IMR-90 (cell line): ENCODE measurements around the gene NTMT1. TPM values are rescaled to one million over a fixed set of nuclear protein-coding genes. Genes with fewer than 3 reads are reported as not detected.
A peak's percentile ranks its signal among the peaks of the same experiment; 100 is the strongest.

Experiments
- ATAC-seq: fragments of 200-7000 bp; cut with Tn5 transposase; 2 replicates; pipeline ENCODE4 v1.9.1; 2020; ENCODE audit warnings: low read depth, mild to moderate bottlenecking, moderate library complexity
- BruUV-seq: library from RNA; stranded (reverse); fragments of 400-500 nt; replicated peaks from 2 replicates; lab custom pipeline; 2021; lab: Mats Ljungman, UMichigan
- CTCF ChIA-PET: fragments of 300-600 bp; formaldehyde crosslinking; extraction: SDS; loops from one replicate; lab custom pipeline; 2021; ENCODE audit warnings: antibody characterized with exemption; lab: Yijun Ruan, JAX
- POLR2A ChIA-PET: fragments of 300-600 bp; sonication (Branson Sonifier 250); formaldehyde crosslinking; loops from one replicate; lab custom pipeline; 2022; ENCODE audit warnings: antibody characterized with exemption; ENCODE audit not compliant: unreplicated experiment; lab: Charles Lee
- DNase-seq: peaks from one replicate; pipeline ENCODE4 v3.0.0; 2013
- H2AFZ ChIP-seq: replicated peaks from 2 replicates; pipeline ENCODE3; 2013; ENCODE audit warnings: low read length, mild to moderate bottlenecking; ENCODE audit not compliant: poor library complexity
- H2AK5ac ChIP-seq: 2 replicates; pipeline ENCODE4 v1.6.1; 2013; ENCODE audit warnings: low read depth, low read length, inconsistent platforms
- H2AK9ac ChIP-seq: replicated peaks from 2 replicates; pipeline ENCODE3; 2013; ENCODE audit warnings: mild to moderate bottlenecking, low read depth, low read length, moderate library complexity; ENCODE audit not compliant: poor library complexity
- H2BK120ac ChIP-seq: 2 replicates; pipeline ENCODE4 v1.6.1; 2013; ENCODE audit warnings: low read depth, low read length, inconsistent platforms
- H2BK15ac ChIP-seq: 3 replicates; pipeline ENCODE4 v1.6.1; 2013; ENCODE audit warnings: low read depth, low read length, inconsistent platforms
- H2BK20ac ChIP-seq: 2 replicates; pipeline ENCODE4 v1.6.1; 2013; ENCODE audit warnings: low read depth, mild to moderate bottlenecking, inconsistent platforms, low read length, moderate library complexity
- H2BK5ac ChIP-seq: 2 replicates; pipeline ENCODE4 v1.6.1; 2013; ENCODE audit warnings: mild to moderate bottlenecking, low read depth, low read length, inconsistent platforms; ENCODE audit not compliant: poor library complexity, severe bottlenecking
- H3K14ac ChIP-seq: replicated peaks from 2 replicates; pipeline ENCODE4 v1.6.1; 2013; ENCODE audit warnings: low read depth, low read length, inconsistent platforms
- H3K18ac ChIP-seq: 2 replicates; pipeline ENCODE4 v1.6.1; 2013; ENCODE audit warnings: low read depth, low read length, control low read depth
- H3K23ac ChIP-seq: 2 replicates; pipeline ENCODE4 v1.6.1; 2013; ENCODE audit warnings: low read depth, low read length, inconsistent platforms
- H3K27ac ChIP-seq: 2 replicates; pipeline ENCODE4 v1.5.1; 2013; ENCODE audit warnings: mild to moderate bottlenecking, control low read depth, low read length; ENCODE audit not compliant: insufficient read depth
- H3K27me3 ChIP-seq: 2 replicates; pipeline ENCODE4 v1.6.1; 2013; ENCODE audit warnings: low read length; ENCODE audit not compliant: control insufficient read depth, insufficient read depth
- H3K36me3 ChIP-seq: 2 replicates; pipeline ENCODE4 v1.6.1; 2013; ENCODE audit warnings: low read length, mixed read lengths; ENCODE audit not compliant: control insufficient read depth, insufficient read depth
- H3K4ac ChIP-seq: 2 replicates; pipeline ENCODE4 v1.6.1; 2013; ENCODE audit warnings: low read depth, low read length, inconsistent platforms
- H3K4me1 ChIP-seq: 2 replicates; pipeline ENCODE4 v1.6.1; 2013; ENCODE audit warnings: low read length, mixed read lengths; ENCODE audit not compliant: control insufficient read depth, insufficient read depth
- H3K4me2 ChIP-seq: 2 replicates; pipeline ENCODE4 v1.6.1; 2013; ENCODE audit warnings: low read depth, mild to moderate bottlenecking, control low read depth, low read length, moderate library complexity
- H3K4me3 ChIP-seq: 2 replicates; pipeline ENCODE4 v1.5.1; 2013; ENCODE audit warnings: low read depth, mild to moderate bottlenecking, control low read depth, low read length, moderate library complexity; ENCODE audit not compliant: insufficient read depth
- H3K56ac ChIP-seq: 2 replicates; pipeline ENCODE4 v1.6.1; 2013; ENCODE audit warnings: low read length, inconsistent platforms; ENCODE audit not compliant: insufficient read depth; ENCODE audit errors: extremely low read depth
- H3K79me1 ChIP-seq, 2 experiments: 2 replicates each; pipeline ENCODE4 v1.6.1; 2013; ENCODE audit warnings: low read length in 2 of 2, inconsistent platforms in 1 of 2, low read depth in 1 of 2
- H3K9ac ChIP-seq: 2 replicates; pipeline ENCODE4 v1.6.1; 2013; ENCODE audit warnings: low read depth, low read length, control low read depth
- H3K9me1 ChIP-seq: 2 replicates; pipeline ENCODE4 v1.6.1; 2013; ENCODE audit warnings: low read length, inconsistent platforms; ENCODE audit not compliant: insufficient read depth
- H3K9me3 ChIP-seq: 2 replicates; pipeline ENCODE4 v1.6.1; 2013; ENCODE audit warnings: low read length; ENCODE audit not compliant: control insufficient read depth, insufficient read depth
- H4K20me1 ChIP-seq: 2 replicates; pipeline ENCODE4 v1.6.1; 2013; ENCODE audit warnings: low read length, inconsistent platforms; ENCODE audit not compliant: insufficient read depth
- H4K5ac ChIP-seq: 2 replicates; pipeline ENCODE4 v1.6.1; 2013; ENCODE audit warnings: mild to moderate bottlenecking, low read depth, low read length, control low read depth
- H4K8ac ChIP-seq, 2 experiments: 2 replicates each; pipeline ENCODE4 v1.6.1; 2013; ENCODE audit warnings: low read depth in 2 of 2, low read length in 2 of 2, control low read depth in 1 of 2, inconsistent platforms in 1 of 2
- H4K91ac ChIP-seq: 2 replicates; pipeline ENCODE4 v1.6.1; 2013; ENCODE audit warnings: low read depth, low read length, inconsistent platforms; ENCODE audit not compliant: insufficient read depth
- BHLHE40 ChIP-seq: fragments of 150-350 bp; IDR thresholded peaks from 2 replicates; pipeline ENCODE4 v1.6.1; 2016; ENCODE audit warnings: mild to moderate bottlenecking, low read depth, low read length
- CEBPB ChIP-seq: IDR thresholded peaks from 2 replicates; pipeline ENCODE4 v1.6.1; 2012; ENCODE audit warnings: low read depth, low read length, improper control_type of control experiment
- CTCF ChIP-seq: conservative IDR thresholded peaks from 2 replicates; pipeline ENCODE4 v1.5.1; 2012; ENCODE audit warnings: mild to moderate bottlenecking, low read depth, low read length, improper control_type of control experiment
- FOS ChIP-seq: fragments of 150-350 bp; IDR thresholded peaks from 2 replicates; pipeline ENCODE4 v1.6.1; 2016; ENCODE audit warnings: low read depth, low read length
- MAFK ChIP-seq: IDR thresholded peaks from 2 replicates; pipeline ENCODE4 v1.6.1; 2012; ENCODE audit warnings: low read depth, low read length, improper control_type of control experiment
- MAZ ChIP-seq: IDR thresholded peaks from 2 replicates; pipeline ENCODE4 v1.6.1; 2012; ENCODE audit warnings: low read depth, mild to moderate bottlenecking, low read length, improper control_type of control experiment, moderate library complexity, borderline replicate concordance
- NFE2L2 ChIP-seq: fragments of 150-350 bp; IDR thresholded peaks from 2 replicates; pipeline ENCODE4 v1.6.1; 2016; ENCODE audit warnings: low read depth, mild to moderate bottlenecking, low read length
- POLR2A ChIP-seq: IDR thresholded peaks from 2 replicates; pipeline ENCODE4 v1.6.1; 2012; ENCODE audit warnings: mild to moderate bottlenecking, low read depth, low read length
- RAD21 ChIP-seq: IDR thresholded peaks from 2 replicates; pipeline ENCODE4 v1.6.1; 2012; ENCODE audit warnings: low read length, improper control_type of control experiment
- RCOR1 ChIP-seq: IDR thresholded peaks from 2 replicates; pipeline ENCODE4 v1.6.1; 2012; ENCODE audit warnings: mild to moderate bottlenecking, low read length, improper control_type of control experiment; ENCODE audit not compliant: insufficient replicate concordance
- RFX5 ChIP-seq: IDR thresholded peaks from 2 replicates; pipeline ENCODE4 v1.8.0; 2012; ENCODE audit warnings: low read depth, mild to moderate bottlenecking, low read length, moderate library complexity
- SMC3 ChIP-seq: fragments of 150-350 bp; IDR thresholded peaks from 2 replicates; pipeline ENCODE4 v1.6.1; 2016; ENCODE audit warnings: low read depth, mild to moderate bottlenecking, antibody characterized with exemption, low read length, moderate library complexity
- WGBS, 2 experiments: methylation state at CpG; one replicate each; pipeline versions ENCODE4 v1.1.5 to v1.1.7; 2013; ENCODE audit warnings: missing lambda C conversion rate in 2 of 2; ENCODE audit not compliant: insufficient read length in 1 of 2; ENCODE audit errors: extremely low coverage in 2 of 2; 5-methylcytosine and 5-hydroxymethylcytosine counted together
- dilution Hi-C: fragments of 300-500 bp; cut with HindIII; formaldehyde crosslinking; loops from one replicate; pipeline ENCODE4 v1.14.3; 2018; ENCODE audit warnings: low sequenced_read_pairs; ENCODE audit not compliant: unreplicated experiment
- in situ Hi-C: fragments of 300-500 bp; cut with MboI; formaldehyde crosslinking; loops from 3 replicates; pipeline ENCODE4 v1.14.3; 2019; ENCODE audit warnings: low sequenced_read_pairs, inconsistent platforms, mixed read lengths
- intact Hi-C: fragments of 100-400 bp; cut with micrococcal nuclease; formaldehyde crosslinking; loops from 2 replicates; pipeline ENCODE4 v1.10.0; 2022
- polyA plus RNA-seq, 3 experiments: library from polyadenylated mRNA; depleted of rRNA; stranded (reverse); fragments of >200 nt; gene quantifications; 2 replicates each; pipeline ENCODE4 v1.2.3, GENCODE V29; 2012; ENCODE audit warnings: low replicate concordance in 1 of 3
- total RNA-seq: library from RNA; depleted of rRNA; stranded (reverse); fragments of >200 nt; gene quantifications from 2 replicates; pipeline ENCODE4 v1.2.3, GENCODE V29; 2012
- TF ChIP-seq, protein P1 (sequence below): fragments of 150-350 bp; IDR thresholded peaks from 2 replicates; pipeline ENCODE4 v1.6.1; 2016; ENCODE audit warnings: low read depth, mild to moderate bottlenecking, low read length, moderate library complexity, borderline replicate concordance
- TF ChIP-seq, protein P2 (sequence below): fragments of 150-350 bp; IDR thresholded peaks from 2 replicates; pipeline ENCODE4 v1.6.1; 2017; ENCODE audit warnings: mild to moderate bottlenecking, antibody characterized with exemption, low read length, low read depth

NTMT1 gene
- total and polyA plus RNA-seq, 2 of the 4 experiments (the other 2 are of a cell fraction), result 68.1 to 88.1 TPM

DNA sequence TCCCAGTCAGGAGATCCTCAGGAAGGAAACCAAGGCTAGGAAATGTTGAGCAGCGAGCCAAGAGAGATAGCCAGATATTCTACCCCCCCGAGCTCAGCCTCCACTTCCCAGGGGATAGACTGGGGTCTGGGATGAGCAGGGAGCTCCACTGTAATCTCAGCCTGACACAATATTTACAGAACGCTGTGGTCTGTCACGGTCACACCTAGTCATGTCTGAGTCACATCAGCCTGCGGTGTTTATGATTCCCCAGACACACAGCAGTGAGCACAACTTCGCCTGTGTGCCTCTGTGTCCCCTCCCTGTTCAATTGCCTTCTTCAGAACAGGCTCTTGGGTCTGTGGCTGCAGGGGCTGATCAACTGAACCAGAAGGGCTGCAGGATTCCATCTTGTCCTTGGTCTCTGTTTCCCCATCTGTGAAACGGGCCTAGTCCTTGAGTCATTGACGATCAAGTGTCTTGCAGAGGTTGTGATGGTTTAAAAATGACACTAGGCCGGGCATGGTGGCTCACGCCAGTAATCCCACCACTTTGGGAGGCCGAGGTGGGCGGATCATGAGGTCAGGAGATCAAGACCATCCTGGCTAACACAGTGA, 30.9 kb downstream of the NTMT1 start:
- Histone ChIP-seq H4K91ac (peak overlapping the region; percentile 65), H3K4me2 (peak overlapping the region; percentile 20), H2BK20ac (peak overlapping the region; percentile 85), H3K4ac (peak overlapping the region; percentile 73), H3K18ac (peak overlapping the region; percentile 25; the same call in 1 of the 2 replicates), H3K14ac (no peak overlapping the region; the same call in 1 of the 2 replicates), H3K79me1 (peaks cover 0 to 12% of the 10 kb centered on the region in 2 experiments; a peak in 1 of 4 replicates), H4K20me1 (no peaks in the 10 kb centered on the region; the same call in 1 of the 2 replicates), H3K4me3 (no peak overlapping the region), H3K4me1 (peaks cover 19% of the 10 kb centered on the region), H3K36me3 (no peaks in the 10 kb centered on the region), H3K9ac (no peak overlapping the region; the same call in 1 of the 2 replicates), H3K9me1 (peaks cover 7% of the 10 kb centered on the region; the same call in 1 of the 2 replicates), H4K8ac (peak overlapping the region in 1 of 2 experiments; percentile 70; a peak in 1 of 4 replicates), H3K23ac (0 out of 2 replicates have a peak overlapping the region, but pooled peaks have one; percentile 29), H2BK15ac (peak overlapping the region; percentile 59; the same call in 1 of the 3 replicates), H2AK5ac (peak overlapping the region; percentile 84), H3K27me3 (no peaks in the 10 kb centered on the region), H3K56ac (no peak overlapping the region), H2BK120ac (peak overlapping the region; percentile 84), H4K5ac (no peak overlapping the region; the same call in 1 of the 2 replicates), H2AFZ (peak overlapping the region; percentile 59), H2BK5ac (peak overlapping the region; percentile 41), H3K9me3 (peaks cover 2% of the 10 kb centered on the region; the same call in 1 of the 2 replicates), H3K27ac (peak overlapping the region; percentile 9), H2AK9ac (peak overlapping the region; percentile 31)
- CTCF ChIA-PET, result interaction anchor here (0.6 to 1.2 kb wide), 4 partner anchors 14 to 115 kb away, joined by 3 to 4 read pairs (median 3); no protein-coding TSS in a partner anchor
- peak; percentile 85 for DNase-seq
- 0% methylated on average over 4 of the region's 12 CpGs; no CpG with 5 or more reads in 1 of the 2 experiments for WGBS, 2 experiments
- intact Hi-C loops (no loop called here), dilution Hi-C loops (no loop called here), in situ Hi-C loops (no loop called here)
- POLR2A ChIA-PET, result no interaction called here
- peak; percentile 97 for ATAC-seq
- no TSS peak for BruUV-seq
- TF ChIP-seq RFX5, result no peak
- TF ChIP-seq, protein P1, sequence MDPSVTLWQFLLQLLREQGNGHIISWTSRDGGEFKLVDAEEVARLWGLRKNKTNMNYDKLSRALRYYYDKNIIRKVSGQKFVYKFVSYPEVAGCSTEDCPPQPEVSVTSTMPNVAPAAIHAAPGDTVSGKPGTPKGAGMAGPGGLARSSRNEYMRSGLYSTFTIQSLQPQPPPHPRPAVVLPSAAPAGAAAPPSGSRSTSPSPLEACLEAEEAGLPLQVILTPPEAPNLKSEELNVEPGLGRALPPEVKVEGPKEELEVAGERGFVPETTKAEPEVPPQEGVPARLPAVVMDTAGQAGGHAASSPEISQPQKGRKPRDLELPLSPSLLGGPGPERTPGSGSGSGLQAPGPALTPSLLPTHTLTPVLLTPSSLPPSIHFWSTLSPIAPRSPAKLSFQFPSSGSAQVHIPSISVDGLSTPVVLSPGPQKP, result no peak
- no peak for TF ChIP-seq MAFK
- TF ChIP-seq NFE2L2, result 0 out of 2 replicates have a peak, but pooled peaks have one; percentile 9
- no peak for TF ChIP-seq POLR2A
- TF ChIP-seq RCOR1, result peak; percentile 50
- TF ChIP-seq, protein P2, sequence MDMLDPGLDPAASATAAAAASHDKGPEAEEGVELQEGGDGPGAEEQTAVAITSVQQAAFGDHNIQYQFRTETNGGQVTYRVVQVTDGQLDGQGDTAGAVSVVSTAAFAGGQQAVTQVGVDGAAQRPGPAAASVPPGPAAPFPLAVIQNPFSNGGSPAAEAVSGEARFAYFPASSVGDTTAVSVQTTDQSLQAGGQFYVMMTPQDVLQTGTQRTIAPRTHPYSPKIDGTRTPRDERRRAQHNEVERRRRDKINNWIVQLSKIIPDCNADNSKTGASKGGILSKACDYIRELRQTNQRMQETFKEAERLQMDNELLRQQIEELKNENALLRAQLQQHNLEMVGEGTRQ, result no peak
- TF ChIP-seq CTCF, result no peak
- peak; percentile 55; the same call in 1 of the 2 replicates for TF ChIP-seq MAZ
- peak; percentile 98 for TF ChIP-seq FOS
- peak; percentile 29; the same call in 1 of the 2 replicates for TF ChIP-seq RAD21
- TF ChIP-seq SMC3, result 0 out of 2 replicates have a peak, but pooled peaks have one; percentile 9
- peak; percentile 53; the same call in 1 of the 2 replicates for TF ChIP-seq CEBPB
- TF ChIP-seq BHLHE40, result peak; percentile 87
